CD1c-positive myeloid dendritic cell (primary cell): ENCODE data around the gene IRS2.
A peak's percentile ranks its signal among the peaks of the same experiment; 100 is the strongest.
"Not testable (repeated sequence)": the region's sequence is repeated elsewhere in the genome, so short reads cannot be mapped to it uniquely, and the experiment has no call there.

Experiments used
- DNase-seq: peaks from one replicate; pipeline ENCODE4 v3.0.0-alpha.2; 2016; ENCODE audit errors: extremely low spot score

Gene IRS2

DNA sequence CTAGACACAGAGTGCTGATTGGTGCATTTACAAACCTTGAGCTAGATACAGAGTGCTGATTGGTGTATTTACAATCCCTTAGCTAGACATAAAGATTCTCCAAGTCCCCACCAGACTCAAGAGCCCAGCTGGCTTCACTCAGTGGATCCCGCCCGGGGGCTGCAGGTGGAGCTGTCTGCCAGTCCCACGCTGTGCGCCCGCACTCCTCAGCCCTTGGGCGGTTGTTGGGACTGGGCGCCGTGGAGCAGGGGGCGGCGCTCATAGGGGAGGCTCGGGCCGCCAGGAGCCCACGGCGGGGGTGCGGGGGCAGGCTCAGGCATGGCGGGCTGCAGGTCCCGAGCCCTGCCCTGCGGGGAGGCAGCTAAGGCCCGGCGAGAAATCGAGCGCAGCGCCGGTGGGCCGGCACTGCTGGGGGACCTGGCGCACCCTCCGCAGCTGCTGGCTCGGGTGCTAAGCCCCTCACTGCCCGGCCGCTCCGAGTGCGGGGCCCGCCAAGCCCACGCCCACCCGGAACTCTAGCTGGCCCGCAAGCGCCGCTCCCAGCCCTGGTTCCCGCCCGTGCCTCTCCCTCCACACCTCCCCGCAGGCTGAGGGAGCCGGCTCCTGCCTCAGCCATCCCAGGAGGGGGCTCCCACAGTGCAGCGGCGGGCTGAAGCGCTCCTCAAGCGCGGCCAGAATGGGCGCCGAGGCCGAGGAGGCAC lies 53.8 kb downstream of the IRS2 start:
- not testable (repeated sequence) for DNase-seq

DNA sequence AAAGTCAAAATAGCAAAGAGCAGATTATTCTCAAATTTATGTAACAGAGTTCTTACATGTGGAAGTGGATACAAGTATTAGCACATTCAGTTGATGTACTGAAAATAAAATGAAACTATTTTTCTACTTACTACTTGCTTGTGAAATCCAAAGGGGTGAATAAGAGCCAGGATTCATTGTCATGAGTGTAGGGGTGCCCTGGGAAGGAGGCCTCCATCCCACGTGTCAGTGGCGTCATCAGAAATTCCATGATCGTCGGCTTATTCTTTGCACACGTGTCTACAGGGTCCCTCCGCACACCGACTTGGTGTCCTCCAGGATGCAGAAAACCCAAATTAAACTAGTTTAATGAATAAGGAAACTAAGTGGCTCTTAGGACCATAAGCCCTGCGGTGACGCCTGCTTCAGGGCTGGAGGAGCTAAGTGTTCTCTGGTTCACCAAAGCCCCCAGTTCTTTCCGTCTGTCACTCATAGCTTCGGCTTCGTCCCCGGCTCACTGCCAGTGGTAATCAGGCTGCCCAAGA lies 55.5 kb downstream of the IRS2 start:
- DNase-seq: no peak

DNA sequence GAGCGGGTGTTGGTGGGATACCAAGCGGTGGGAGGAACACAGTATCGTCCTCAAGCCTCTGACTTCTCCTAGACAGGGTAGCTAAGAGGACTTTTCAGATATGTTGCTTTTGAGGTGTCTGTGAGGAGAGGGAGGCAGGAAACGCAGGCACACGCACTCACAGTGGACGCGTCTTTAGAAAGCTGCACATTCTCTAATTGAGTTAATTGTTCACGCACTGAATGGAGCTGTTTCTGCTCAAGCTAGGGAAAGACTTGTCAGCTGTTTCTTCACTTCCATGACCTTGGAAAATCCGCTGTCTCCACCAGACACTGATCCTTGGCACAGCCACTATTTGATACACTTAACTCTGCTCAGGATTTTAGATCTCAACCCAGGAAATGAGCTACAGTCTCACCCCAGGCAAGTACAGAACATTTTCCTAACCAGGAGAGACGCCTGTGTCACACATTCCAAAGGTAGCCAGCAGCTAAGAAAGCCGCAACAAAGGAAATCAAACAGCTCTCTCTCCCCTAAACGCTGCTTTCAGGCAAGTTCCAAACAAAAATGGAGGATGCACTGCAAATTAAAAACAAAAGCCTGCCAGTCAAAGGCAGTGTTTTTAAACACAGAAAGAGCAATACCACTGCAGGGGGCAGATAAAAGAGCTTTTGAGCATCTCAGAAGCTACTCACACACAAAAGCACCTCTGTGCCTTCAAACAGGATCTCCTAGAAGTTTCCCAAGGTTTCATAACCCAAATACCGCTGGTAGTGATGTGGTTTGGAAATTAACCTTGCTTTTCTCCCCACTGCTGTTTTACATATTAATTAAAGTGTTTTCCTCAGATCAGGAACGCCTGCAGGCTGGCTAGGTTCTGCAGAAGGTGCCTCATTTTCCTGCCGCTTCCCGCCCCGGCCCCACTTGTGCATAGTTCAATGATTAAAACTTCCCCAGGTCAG lies 57.3 kb downstream of the IRS2 start:
- no peak for DNase-seq

DNA sequence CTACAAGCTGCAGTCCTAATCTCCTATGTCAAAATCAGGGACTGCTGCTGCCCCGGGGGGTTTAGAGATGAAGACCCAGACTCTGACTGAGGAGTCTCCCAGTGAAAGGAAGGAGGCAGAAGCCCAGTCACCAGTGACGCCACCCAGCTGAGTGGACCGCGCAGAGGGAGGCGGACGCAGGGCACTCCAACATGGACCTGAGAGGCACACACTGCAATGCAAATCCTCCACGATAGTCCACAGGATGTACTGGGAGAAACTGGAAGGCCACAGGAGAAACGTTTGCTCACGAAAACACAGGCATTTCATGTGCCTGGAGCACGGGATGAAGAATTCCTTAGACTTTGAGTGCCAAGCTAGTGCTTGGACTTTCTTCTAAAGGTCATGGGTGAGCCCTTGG lies 58.3 kb downstream of the IRS2 start:
- no peak for DNase-seq

DNA sequence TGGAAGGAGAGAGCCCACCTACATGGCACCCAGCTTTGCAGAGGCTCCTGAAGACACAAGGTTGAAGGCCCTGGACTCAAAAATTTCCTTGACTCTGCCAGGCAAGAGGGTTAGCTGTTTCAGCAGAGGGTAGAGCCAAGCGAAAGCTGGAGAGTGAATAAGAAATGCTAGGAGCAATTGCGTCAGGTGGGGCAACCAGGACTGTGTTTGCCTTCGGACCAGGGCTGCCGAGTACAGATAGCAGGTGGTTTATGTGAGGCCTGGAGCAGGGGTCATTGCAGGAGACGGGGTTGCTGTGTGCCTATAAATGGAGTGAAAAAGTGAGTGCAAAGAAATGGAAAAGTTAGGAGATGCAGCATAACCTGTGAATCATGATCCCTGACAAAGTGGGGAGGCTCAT lies 59.1 kb downstream of the IRS2 start:
- no peak for DNase-seq

DNA sequence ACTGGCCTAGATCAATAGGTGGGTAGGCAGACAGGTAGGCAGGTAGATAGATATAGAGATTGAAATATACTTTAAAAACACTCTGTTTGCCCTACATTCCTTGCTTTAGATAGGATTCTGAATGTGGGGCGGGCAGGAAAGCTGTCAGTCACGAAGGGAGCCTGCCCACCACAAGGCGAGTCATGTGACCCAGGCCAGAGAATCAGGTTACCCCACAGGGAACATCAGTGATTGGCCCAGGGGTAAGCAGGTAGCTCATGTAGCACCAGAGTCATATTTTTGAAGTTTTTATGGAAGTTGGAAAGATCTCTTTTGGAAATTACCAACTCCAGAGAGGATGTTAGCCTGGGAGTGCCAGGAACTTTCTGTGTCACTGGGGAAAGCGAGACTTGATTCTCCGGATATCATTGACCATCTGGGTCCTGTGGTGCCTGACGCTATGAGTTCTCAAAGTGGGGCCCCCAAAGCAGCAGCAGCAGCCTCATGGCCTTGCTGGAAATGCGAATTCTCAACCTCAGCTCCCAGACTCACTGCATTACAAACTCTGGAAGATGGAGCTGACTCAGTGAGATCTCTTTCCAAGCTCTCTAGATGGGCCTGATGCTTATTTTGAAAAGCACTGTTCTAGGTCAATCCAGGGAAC lies 60.3 kb downstream of the IRS2 start:
- no peak for DNase-seq

DNA sequence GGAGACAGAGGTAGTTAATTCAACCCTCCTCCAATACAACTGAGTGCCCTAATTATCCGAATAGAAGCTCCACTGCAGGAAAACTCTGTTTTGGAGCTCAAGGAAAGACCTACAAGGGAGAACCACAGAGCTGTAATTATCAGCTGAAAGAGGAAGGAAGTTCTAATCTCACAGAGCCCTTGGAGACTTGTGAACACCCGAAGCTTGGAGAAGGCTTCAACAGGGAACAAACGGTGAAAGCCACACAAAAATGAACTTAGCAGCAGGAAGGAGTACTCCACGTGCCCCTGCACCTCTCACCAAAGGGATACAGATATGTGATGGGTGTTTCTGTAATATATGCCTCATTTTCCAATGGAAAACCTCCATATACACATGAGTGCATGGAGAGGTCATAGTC lies 61.1 kb downstream of the IRS2 start:
- peak; percentile 10 for DNase-seq

DNA sequence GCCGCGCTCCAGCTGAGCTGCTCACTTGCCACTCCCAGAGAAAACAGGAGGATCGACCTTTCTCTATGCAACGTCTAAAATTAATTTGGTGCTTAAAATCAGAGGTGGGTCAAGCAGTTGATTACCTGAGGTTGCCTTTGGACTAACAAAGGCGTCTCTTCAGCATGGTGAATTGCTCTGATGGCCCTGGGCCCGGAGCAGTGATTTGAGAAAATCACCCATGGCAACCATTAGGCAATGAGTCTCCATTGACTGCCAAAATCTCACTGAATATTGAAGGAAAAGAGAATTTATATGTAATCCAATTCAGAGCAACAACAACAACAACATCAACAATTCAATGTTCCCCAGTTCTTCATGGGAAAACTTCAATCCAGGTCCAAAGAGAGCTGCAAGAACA lies 61.8 kb downstream of the IRS2 start:
- DNase-seq: no peak

DNA sequence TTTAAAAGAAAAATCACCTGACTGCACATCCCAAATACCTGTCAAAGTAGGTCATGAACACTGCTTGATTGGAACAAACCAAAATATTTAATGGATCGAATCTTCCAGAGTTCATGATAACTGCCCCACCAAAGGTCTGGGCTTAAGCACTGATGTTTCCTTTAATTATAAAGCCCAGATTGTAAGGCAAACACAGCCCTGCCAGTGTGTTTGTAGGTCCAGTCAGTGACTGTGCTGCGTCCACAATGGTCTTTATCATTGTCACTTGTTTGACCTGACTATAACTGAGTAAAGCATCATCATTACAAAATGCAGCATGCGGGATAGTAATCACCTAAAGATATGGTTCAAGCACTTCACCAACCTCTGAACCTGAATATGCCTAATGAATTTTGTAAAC lies 63.3 kb downstream of the IRS2 start:
- no peak for DNase-seq

DNA sequence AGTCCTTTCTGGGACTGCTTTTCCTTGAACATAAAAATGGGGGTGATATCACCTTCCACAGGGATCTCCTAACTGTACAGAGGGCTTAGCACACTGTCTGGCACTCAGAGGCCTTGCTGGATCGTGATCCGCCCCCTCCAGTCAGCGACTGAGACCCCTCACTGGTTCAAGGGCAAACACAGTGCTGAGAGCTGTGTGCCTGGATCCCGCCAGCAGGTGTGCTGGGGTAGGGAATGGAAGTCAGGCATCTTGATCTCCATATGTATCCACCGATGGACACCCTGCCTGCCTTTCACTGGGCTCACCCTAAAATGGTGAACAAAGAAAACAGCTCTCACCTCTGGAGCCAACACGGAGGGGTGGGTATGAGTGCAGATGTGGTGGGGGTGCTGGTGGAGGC lies 64.3 kb downstream of the IRS2 start:
- DNase-seq: no peak

DNA sequence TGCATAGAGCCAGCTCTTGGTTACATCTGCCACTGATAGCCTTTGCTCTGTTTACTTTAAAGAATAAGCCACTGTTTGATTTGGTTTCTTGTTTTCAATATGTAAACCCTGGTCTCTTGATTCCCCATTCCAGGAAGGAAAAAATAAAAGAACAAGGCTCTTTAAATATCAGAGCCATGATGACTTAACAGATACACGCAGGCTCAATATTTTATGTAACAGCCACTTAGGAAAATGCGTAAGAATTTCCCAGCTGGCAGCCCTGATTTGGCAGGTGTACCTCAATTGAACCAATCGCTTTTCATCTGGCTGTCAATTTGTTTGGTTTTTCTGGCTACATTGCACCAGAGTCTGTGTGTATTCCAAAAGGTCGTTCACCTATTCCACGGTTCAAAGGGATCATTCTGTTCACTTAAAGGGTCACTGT lies 65.6 kb downstream of the IRS2 start:
- no peak for DNase-seq

DNA sequence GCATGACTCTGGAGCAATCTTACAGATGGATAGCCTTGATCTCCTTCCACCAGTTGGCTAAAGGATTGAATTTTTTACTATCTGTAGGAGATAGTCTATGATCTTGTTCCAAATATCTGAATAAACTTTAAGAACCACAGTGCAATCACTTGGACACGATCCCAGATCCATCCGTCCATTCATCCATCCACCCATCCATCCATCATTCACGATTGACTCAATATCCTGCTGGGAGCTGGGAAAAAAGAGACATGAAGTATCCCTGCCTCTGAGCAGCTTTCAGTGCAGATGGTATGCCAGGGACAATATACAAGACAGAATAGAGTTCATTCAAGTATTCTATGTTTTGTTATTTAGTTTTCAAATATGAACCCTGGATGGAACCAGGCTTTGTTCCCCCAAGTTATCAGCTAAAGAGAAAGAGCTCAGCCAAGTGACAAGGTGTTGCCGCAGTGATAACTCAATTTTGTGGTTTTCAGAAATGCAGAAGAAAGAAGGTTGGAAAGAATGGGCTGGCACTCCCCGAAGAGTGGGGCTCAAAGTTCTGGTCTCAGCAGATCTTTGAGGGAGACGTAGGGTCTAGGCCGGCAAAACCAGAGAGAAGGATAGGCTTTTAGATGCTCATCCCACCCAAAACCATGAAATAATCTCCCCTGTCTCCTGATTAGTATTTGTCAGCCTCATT lies 66.3 kb downstream of the IRS2 start:
- no peak for DNase-seq

DNA sequence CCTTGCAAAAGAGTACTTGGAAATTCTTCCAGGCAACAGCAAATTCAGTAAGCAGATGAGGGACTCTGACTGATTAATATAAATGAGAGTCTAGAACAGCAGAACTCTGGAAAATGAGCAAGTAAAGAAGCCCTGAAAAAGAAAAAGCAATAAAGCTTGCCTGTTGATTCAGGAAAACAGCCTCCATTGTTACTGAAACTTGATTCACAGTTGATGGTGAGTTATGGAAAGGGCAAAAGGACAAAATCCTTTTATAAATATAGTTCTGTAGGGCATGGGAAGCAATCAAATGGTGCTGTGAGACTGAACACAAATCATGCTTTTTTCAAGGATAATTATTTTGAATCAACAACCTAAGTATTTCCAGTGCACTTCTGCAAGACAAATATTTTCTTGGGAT lies 67.7 kb downstream of the IRS2 start:
- DNase-seq: no peak

DNA sequence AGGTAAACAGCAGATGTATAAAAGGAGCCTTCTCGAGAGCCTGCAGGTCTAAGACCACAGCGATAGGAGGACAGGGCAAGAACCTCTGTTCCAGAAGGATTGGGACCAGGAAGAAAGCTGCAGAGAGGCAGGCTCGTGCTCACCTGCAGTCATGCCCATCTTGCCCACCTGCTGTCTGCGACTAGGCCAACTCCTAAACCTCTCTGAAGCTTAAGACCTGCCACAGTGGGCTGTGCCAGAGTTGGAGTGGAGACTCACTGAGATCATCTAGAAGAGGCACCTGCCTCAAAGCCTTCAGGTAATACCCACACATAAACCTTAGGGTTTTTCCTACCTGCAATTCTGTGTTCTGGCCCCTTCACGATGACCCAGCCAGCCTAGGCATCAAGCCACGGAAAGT lies 68.7 kb downstream of the IRS2 start:
- DNase-seq: no peak

DNA sequence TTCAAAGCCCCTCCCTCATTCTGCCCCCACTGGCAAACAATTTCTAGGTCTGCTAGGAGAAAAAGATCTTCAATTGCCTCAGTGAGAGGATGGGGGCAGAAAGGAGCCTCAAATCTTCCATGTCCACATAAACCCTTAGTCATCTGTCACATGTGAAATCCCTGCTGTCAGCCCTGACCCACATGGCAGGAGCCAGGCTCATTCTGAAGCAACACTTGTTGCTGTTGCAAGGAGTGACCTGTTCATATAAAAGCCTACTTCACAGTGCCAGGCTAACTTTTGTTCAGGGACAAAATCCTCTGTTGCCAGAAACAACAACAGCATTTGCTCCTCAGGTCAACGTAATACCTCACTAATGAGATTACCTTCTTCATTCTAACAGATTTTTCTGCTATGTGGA lies 70.5 kb downstream of the IRS2 start:
- DNase-seq: peak; percentile 49

DNA sequence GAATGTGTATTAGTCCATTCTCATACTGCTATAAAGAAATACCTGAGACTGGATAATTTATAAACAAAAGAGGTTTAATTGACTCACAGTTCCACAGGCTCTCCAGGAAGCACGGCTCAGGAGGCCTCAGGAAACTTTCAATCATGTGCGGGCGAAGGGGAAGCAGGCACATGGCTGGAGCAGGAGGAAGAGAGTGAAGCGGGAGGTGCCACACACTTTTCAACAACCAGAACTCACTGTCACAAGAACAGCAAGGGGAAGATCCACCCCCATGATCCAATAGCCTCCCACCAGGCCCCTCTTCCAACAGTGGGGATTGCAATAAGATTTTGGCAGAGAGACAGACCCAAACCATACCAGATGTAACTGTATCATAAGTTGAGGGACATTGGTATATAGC lies 72.7 kb downstream of the IRS2 start:
- DNase-seq: peak; percentile 8

DNA sequence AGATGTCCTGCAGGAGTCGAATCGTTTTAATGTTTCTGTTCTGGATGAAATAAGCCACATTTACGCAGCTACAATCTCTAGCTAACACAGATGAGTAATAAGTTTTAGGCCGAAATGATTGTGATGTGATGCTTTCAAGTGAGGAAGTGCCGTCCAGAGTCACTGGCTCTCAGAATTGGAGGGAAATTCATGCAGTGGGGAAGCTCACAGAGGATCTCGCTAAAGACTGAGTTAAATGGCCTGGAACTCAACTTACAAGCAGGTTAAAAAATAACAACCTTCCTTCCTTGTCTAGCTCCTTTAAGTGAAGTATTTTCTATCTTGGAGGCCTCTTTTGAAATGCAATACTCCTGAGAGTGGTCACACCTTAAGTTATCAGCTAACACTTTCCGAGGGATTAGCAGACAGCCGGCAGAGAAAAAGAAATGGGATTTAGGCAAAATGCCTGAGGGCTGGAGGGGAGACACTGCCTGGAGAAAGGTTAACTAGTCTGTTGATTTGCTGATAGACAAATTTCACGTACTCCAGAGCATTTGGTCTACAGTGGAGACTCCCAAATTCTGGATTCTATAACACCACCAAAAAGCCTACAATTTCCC lies 74.2 kb downstream of the IRS2 start:
- DNase-seq: no peak

DNA sequence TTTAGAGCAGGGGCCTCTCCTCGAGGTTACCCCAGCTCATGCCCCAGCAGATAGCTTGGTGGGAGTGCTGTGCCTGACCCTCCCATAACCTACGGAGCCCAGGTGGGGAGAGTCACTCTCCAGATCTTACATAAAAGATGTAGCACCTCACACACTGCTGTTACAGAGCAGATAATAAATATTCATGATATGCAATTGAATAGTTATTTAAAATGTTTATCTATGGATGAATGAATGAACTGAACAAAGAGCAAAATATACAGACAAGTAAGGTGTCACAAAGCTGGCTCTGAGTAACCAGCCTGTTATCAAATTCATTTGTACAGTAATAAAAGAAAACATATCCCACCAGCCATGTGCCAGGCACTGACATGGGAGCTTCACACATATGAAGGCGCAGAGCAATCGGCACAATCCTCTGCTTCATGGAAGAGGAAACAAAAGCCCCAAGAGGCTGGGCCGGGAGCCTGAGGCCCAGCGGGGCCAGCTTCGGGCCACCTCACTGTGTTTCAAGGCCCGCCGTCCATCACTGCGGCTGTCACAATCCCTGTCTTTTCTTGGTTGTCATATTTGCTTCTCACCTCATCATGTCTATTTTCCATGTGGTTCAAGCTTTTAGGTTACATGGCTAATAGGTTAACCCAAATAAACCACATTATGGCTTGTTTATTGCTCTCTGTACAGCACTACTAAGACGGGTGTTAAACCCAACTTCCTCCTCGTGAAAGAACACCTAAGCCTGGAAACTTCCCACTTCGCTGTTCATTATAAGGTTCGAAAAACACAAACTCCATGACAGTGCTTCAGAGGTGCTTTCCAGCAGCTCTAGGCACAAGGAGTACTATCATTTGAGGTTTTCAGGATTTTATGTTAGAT lies 78.4 kb downstream of the IRS2 start:
- no peak for DNase-seq

DNA sequence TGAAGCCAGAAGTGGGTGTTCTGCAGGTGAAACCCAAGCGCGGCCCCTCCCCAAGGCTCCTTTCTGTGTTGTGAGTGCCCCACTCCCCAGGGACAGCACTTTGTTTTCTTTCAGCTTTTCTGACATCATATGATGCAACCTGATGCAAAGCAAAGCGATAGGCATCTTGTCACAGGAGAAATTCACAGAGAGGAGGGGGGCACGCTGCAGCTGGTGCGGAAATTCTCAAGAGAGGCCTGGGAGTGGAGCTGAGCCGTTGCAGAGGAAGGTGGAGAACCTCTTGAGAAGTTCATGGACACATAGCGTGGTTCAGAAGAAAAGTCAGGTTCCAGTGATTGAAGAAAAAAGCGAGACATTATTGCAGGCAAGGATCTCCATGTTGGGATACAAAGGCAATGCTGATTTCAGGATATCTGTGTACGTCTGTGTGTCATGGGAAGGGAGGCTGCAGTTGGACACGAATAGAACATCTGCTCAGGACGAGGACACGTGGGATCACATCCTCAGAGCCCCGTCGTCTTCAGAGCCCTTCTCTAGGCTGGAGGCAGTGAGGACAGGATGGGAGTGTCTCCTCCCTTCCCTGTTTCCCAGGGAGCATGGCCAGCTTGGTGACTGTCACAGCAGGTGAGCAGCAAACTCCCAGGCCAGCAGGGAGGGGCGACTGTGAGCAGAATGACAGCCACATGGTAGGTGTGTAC lies 79.2 kb downstream of the IRS2 start:
- no peak for DNase-seq
